ENCODE measurements around the gene CCDC85B. TPM values are rescaled to one million over a fixed set of nuclear protein-coding genes. Genes with fewer than 3 reads are reported as not detected.

Gene CCDC85B
- total RNA-seq, 1 donor from 2014 or later: 29.7 TPM

- DNase-seq (ENCODE audit: low read depth) (no peak), FAIRE-seq (no peak)
- H3K4me3 ChIP-seq (ENCODE audit: low read depth, low read length): no peak overlapping the region
- peaks cover 38% of the 10 kb centered on the region for H3K36me3 ChIP-seq (ENCODE audit: control insufficient read depth, insufficient read depth, low read length)
- H3K27me3 ChIP-seq (ENCODE audit: control insufficient read depth, insufficient read depth, low read length): no peaks in the 10 kb centered on the region
- TF ChIP-seq CTCF (IDR thresholded peaks at IDR 0.05; ENCODE audit: insufficient read depth, low read length, severe bottlenecking): no peak
These were observed 23.8 kb upstream of the CCDC85B start for GRCh38 chr11:65866509-65867283.

- Histone ChIP-seq H3K4me3 (ENCODE audit: low read depth, low read length) (no peak overlapping the region), H3K36me3 (ENCODE audit: control insufficient read depth, insufficient read depth, low read length) (peaks cover 32% of the 10 kb centered on the region), H3K27me3 (ENCODE audit: control insufficient read depth, insufficient read depth, low read length) (no peaks in the 10 kb centered on the region)
- DNase-seq (ENCODE audit: low read depth) (no peak), FAIRE-seq (no peak)
- no peak for TF ChIP-seq CTCF (IDR thresholded peaks at IDR 0.05; ENCODE audit: insufficient read depth, low read length, severe bottlenecking)
These were observed 23.0 kb upstream of the CCDC85B start for GRCh38 chr11:65867284-65868071.

- no peaks in the 10 kb centered on the region for H3K27me3 ChIP-seq (ENCODE audit: control insufficient read depth, insufficient read depth, low read length)
- FAIRE-seq (no peak), DNase-seq (ENCODE audit: low read depth) (no peak)
- TF ChIP-seq CTCF (IDR thresholded peaks at IDR 0.05; ENCODE audit: insufficient read depth, low read length, severe bottlenecking): no peak
- H3K4me3 ChIP-seq (ENCODE audit: low read depth, low read length): no peak overlapping the region
- peaks cover 26% of the 10 kb centered on the region for H3K36me3 ChIP-seq (ENCODE audit: control insufficient read depth, insufficient read depth, low read length)
These were observed 22.3 kb upstream of the CCDC85B start for GRCh38 chr11:65868076-65868667.

GRCh38 chr11:65868907-65869306, 21.6 kb upstream of the CCDC85B start:
- Histone ChIP-seq H3K36me3 (ENCODE audit: control insufficient read depth, insufficient read depth, low read length) (peaks cover 20% of the 10 kb centered on the region), H3K27me3 (ENCODE audit: control insufficient read depth, insufficient read depth, low read length) (no peaks in the 10 kb centered on the region), H3K4me3 (ENCODE audit: low read depth, low read length) (no peak overlapping the region)
- no peak for FAIRE-seq
- no peak for DNase-seq (ENCODE audit: low read depth)
- no peak for TF ChIP-seq CTCF (IDR thresholded peaks at IDR 0.05; ENCODE audit: insufficient read depth, low read length, severe bottlenecking)

GRCh38 chr11:65869643-65870306, 20.7 kb upstream of the CCDC85B start:
- TF ChIP-seq CTCF (IDR thresholded peaks at IDR 0.05; ENCODE audit: insufficient read depth, low read length, severe bottlenecking): no peak
- Histone ChIP-seq H3K4me3 (ENCODE audit: low read depth, low read length) (no peak overlapping the region), H3K27me3 (ENCODE audit: control insufficient read depth, insufficient read depth, low read length) (no peaks in the 10 kb centered on the region), H3K36me3 (ENCODE audit: control insufficient read depth, insufficient read depth, low read length) (peaks cover 13% of the 10 kb centered on the region)
- DNase-seq (ENCODE audit: low read depth) (no peak), FAIRE-seq (no peak)
